Tibial nerve (tissue), 4 donors: ENCODE results near the gene TIGD6. TPM values are rescaled to one million over a fixed set of nuclear protein-coding genes. Genes with fewer than 3 reads are reported as not detected.

Experiments
- DNase-seq, 2 donors: peaks; one replicate each; pipeline ENCODE4 v3.0.0-alpha.2; 2019; ENCODE audit warnings: low spot score in 2 of 2
- H3K27ac ChIP-seq, 4 donors: fragments of 200-600 bp; sonication (generic) in 3 of 4; one replicate each; pipeline ENCODE4 v1.5.1; 2017 to 2019; ENCODE audit warnings: mild to moderate bottlenecking in 1 of 4
- H3K27me3 ChIP-seq, 2 donors: fragments of 200-600 bp; sonication (generic) in 1 of 2; one replicate each; pipeline versions ENCODE4 v1.5.1 to v1.6.0; 2017 to 2019
- H3K36me3 ChIP-seq, 3 donors: fragments of 200-600 bp; sonication (generic); one replicate each; pipeline ENCODE4 v1.5.1; 2018 to 2019
- H3K4me1 ChIP-seq, 4 donors: fragments of 200-600 bp; sonication (generic) in 3 of 4; one replicate each; pipeline ENCODE4 v1.5.1; 2017 to 2019
- H3K4me3 ChIP-seq, 4 donors: fragments of 200-600 bp; sonication (generic) in 3 of 4; one replicate each; pipeline ENCODE4 v1.5.1; 2017 to 2019; ENCODE audit warnings: mild to moderate bottlenecking in 1 of 4, moderate library complexity in 1 of 4
- H3K9me3 ChIP-seq, 4 donors: fragments of 200-600 bp; sonication (generic) in 3 of 4; one replicate each; pipeline ENCODE4 v1.5.1; 2017 to 2019
- CTCF ChIP-seq, 5 experiments: fragments of 200-600 bp in 3 of 5; fragments of 450-650 bp in 2 of 5; sonication (generic) in 3 of 5; IDR thresholded peaks; one replicate each; pipeline ENCODE4 v1.5.1; 2016 to 2019; ENCODE audit warnings: antibody characterized with exemption in 5 of 5, mild to moderate bottlenecking in 3 of 5, moderate library complexity in 2 of 5
- EP300 ChIP-seq, 2 donors: sonication (generic); formaldehyde crosslinking; IDR thresholded peaks; one replicate each; pipeline ENCODE4 v1.6.1; 2017; ENCODE audit warnings: antibody characterized with exemption in 2 of 2, mild to moderate bottlenecking in 1 of 2
- POLR2A ChIP-seq, 2 donors: fragments of 450-650 bp; IDR thresholded peaks; one replicate each; pipeline ENCODE4 v1.6.1; 2017; ENCODE audit warnings: antibody characterized with exemption in 2 of 2, mild to moderate bottlenecking in 2 of 2, moderate library complexity in 2 of 2
- WGBS, 2 donors: methylation state at CpG; one replicate each; pipeline ENCODE4 v1.1.5; 2018; 5-methylcytosine and 5-hydroxymethylcytosine counted together
- total RNA-seq, 4 donors: library from RNA; depleted of rRNA; stranded (reverse); fragments of >200 nt; gene quantifications; one replicate each; pipeline ENCODE4 v1.1.0, GENCODE V29; 2016

TIGD6 gene
- total RNA-seq, 4 donors from 2014 or later, result 6.7 to 14.4 (median 8.1) TPM

- no peak for DNase-seq
- H3K27me3 ChIP-seq, result no peaks in the 10 kb centered on the region
- H3K9me3 ChIP-seq, result no peaks in the 10 kb centered on the region
- H3K4me3 ChIP-seq, result no peak overlapping the region
- WGBS, 2 donors, result 59 to 62% methylated on average over 14 of the region's 14 CpGs
- peaks cover 0 to 10% (median 0%) of the 10 kb centered on the region in 3 donors for H3K36me3 ChIP-seq
- H3K27ac ChIP-seq, result peak overlapping the region; percentile 41 to 76 (median 65)
- TF ChIP-seq CTCF (IDR thresholded peaks at IDR 0.05) (peak in 1 of 5 experiments; percentile 8), POLR2A (IDR thresholded peaks at IDR 0.05) (peak in 1 of 2 donors; percentile 19), EP300 (IDR thresholded peaks at IDR 0.05) (peak in 1 of 2 donors; percentile 61)
- H3K4me1 ChIP-seq, result peaks cover 0 to 46% (median 6%) of the 10 kb centered on the region in 4 donors
Observed at GRCh38 chr5:149995385-149996204, 4.9 kb downstream of the TIGD6 start.

GRCh38 chr5:149993471-149993870 is 7.0 kb downstream of the TIGD6 start:
- no peak for DNase-seq
- Histone ChIP-seq H3K9me3 (no peaks in the 10 kb centered on the region), H3K27me3 (no peaks in the 10 kb centered on the region), H3K27ac (peak overlapping the region in 3 of 4 donors; percentile 11 to 76 (median 75)), H3K4me1 (peaks cover 0 to 31% (median 0%) of the 10 kb centered on the region in 4 donors), H3K4me3 (no peak overlapping the region), H3K36me3 (peaks cover 0 to 10% (median 0%) of the 10 kb centered on the region in 3 donors)
- WGBS, 2 donors, result 87 to 88% methylated on average over 3 of the region's 3 CpGs
- TF ChIP-seq EP300 (IDR thresholded peaks at IDR 0.05) (no peak), POLR2A (IDR thresholded peaks at IDR 0.05) (no peak), CTCF (IDR thresholded peaks at IDR 0.05) (no peak)

GRCh38 chr5:149990518-149991376 is 9.7 kb downstream of the TIGD6 start:
- WGBS, 2 donors, result 67 to 70% methylated on average over 4 of the region's 4 CpGs
- TF ChIP-seq CTCF (IDR thresholded peaks at IDR 0.05) (peak; percentile 84 to 91 (median 86)), EP300 (IDR thresholded peaks at IDR 0.05) (no peak)
- peaks cover 0 to 19% (median 0%) of the 10 kb centered on the region in 4 donors for H3K4me1 ChIP-seq
- H3K27me3 ChIP-seq, result no peaks in the 10 kb centered on the region
- H3K36me3 ChIP-seq, result peaks cover 0 to 6% (median 0%) of the 10 kb centered on the region in 3 donors
- no peaks in the 10 kb centered on the region for H3K9me3 ChIP-seq
- peak; percentile 65 to 84 for DNase-seq
- no peak overlapping the region for H3K4me3 ChIP-seq
- no peak overlapping the region for H3K27ac ChIP-seq

- no peak for DNase-seq
- WGBS, 2 donors, result 70 to 74% methylated on average over 5 of the region's 5 CpGs
- no peaks in the 10 kb centered on the region for H3K9me3 ChIP-seq
- no peak overlapping the region for H3K4me3 ChIP-seq
- H3K36me3 ChIP-seq, result peaks cover 0 to 14% (median 0%) of the 10 kb centered on the region in 3 donors
- H3K27ac ChIP-seq, result no peak overlapping the region
- no peak for TF ChIP-seq CTCF (IDR thresholded peaks at IDR 0.05)
- no peak for TF ChIP-seq POLR2A (IDR thresholded peaks at IDR 0.05)
- no peak for TF ChIP-seq EP300 (IDR thresholded peaks at IDR 0.05)
- H3K4me1 ChIP-seq, result no peaks in the 10 kb centered on the region
- H3K27me3 ChIP-seq, result no peaks in the 10 kb centered on the region
Observed at GRCh38 chr5:149988126-149988525, 12.3 kb downstream of the TIGD6 start.
